Measurements from ENCODE around the gene FARP1.

GRCh38 chr13:98483601-98484288 lies 340.9 kb downstream of the FARP1 start:
- no peak for TF ChIP-seq CTCF (IDR thresholded peaks at IDR 0.05; ENCODE audit: low read depth, low read length, poor library complexity, severe bottlenecking)
- no peak for TF ChIP-seq EZH2phosphoT487 (IDR thresholded peaks at IDR 0.05; ENCODE audit: borderline replicate concordance, low read length)

All from DOHH2 (cell line).